ACHN (cell line): Measurements from ENCODE around the gene CBL.

Experiments
- DNase-seq: peaks from one replicate; pipeline ENCODE4 v3.0.0-alpha.2; 2015
- in situ Hi-C: cut with HindIII; loops from 2 replicates; pipeline ENCODE4 v1.10.0; 2017; ENCODE audit warnings: low sequenced_read_pairs, low pct_ligation_motif_present, low pct_unique_long_range_greater_than_20kb

The CBL gene

DNA sequence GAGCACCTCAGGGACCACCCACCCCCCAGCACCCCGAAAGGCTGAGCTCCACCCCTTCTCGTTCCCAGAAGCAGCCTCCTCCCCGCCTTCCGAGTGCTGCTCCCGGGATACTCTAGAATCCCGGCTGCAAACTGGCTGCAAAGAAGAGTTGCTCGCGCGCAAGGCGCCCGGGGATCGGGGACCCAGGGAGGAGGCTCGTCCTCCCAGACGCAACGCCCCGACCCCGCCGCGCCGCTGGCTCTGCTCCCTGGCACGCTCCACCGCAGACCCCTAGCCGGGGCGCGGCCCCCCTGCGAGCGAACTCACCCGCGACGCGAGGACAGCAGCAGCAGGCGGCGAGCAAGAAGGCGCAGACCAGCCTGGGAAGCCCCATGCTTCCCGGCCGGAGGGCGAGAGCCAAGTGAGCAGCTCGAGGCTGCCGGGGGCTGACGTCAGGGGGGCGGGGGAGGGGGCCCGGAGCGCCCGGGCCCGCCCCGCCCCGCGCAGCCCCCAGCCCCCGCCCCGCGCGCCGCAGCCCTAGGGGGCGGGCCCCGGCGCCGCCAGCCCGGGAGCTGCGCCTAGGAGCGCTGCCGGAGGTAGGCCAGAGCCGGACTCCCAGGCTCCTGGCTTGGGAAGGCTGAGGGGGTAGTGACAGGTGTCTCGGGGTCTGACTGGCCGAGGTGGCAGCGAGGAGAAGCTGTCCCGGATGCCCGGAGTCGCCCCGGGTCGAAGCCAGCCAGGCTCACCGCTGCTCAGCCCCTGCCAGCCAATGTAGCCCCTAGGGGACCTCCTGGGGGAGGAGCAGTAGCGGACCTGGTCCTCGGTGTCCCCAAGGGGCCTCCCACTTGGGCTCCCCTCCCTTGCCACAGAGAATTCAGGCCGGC is 110.8 kb downstream of the CBL start, which contains the start of gene MCAM:
MCAM (minus strand) TSS at position 402 of the 863 bp plus-strand sequence; CDS start at position 373, 29 bp downstream.
- DNase-seq, result peak; percentile 39
- in situ Hi-C loops, result no loop called here

DNA sequence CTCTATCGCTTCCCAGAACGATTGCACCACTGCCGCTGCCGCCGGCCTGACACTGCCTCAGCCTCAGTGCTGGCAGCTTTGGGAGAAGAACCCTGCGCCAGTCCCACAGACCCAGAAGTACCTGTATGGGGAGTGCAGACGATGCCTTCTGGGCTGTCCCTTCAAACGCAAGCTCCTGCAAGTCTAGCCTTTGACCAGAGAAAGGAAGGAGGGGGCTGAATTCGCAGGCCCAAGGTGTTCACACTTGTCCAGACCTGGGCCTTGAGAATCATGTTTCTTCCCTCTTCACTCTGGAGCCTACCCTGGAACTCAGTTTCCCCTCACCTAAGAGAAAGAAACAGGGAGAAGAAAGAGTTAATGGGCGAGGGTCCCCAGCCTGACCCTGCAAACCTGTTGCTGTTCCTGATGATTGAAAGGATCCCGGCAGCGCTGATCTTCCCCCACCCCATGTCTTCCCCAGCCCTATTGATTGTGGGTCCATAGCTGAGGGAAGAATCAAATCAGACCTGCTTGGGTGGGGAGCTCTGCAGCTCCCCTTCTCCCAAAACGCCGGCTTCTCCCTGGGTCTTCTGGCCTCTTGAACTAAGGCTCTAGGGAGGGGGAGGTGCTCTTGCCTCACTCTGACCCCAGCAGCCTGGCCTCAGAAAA is 111.6 kb downstream of the CBL start:
- in situ Hi-C loops, result no loop called here

DNA sequence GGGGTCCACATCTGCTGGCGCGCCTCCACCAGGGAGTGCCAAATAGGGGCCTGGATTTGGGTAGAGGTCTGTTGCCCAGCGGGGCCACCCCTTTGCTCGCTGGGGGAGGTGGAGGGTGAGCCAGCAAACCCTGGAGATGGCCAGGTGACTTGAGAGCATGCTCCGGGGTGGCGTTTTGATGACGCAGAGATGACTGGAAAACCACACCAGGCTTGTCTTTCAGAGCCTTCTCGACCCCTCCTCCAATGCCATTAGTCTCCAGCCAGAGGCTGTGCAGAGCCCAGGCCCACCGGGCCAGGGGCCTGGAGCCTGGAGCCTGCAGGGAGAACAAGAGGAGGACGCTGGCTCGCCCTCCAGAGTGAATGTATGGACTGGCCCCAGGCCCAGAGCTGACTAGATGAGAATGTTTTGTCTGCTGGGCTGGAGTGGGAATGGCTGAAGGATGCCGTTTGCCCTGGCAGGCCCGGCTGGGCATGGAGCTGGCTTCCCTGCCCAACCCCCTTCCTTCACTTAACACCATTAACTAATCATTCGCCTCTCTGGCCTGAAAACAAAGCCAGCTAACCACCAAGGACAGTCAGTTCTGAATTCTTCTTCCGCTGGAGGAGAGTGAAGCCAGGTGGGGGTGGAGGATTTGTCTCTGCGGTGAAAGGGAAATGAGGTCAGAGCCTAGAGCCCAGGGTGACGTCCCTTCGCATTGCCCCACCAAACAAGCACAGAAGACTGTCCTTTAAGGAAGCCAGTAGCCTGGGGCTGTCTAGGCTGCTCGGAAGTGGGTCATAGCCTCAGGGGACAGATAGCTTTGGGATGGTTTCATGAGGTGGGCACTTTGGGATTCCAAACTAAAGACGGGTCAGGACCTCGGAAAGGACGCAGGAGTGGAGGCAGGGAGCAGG is 112.3 kb downstream of the CBL start:
- in situ Hi-C loops, result no loop called here
- DNase-seq, result no peak

More for the DNA sequence above, 111.6 kb downstream of the CBL start:
- DNase-seq, result no peak

DNA sequence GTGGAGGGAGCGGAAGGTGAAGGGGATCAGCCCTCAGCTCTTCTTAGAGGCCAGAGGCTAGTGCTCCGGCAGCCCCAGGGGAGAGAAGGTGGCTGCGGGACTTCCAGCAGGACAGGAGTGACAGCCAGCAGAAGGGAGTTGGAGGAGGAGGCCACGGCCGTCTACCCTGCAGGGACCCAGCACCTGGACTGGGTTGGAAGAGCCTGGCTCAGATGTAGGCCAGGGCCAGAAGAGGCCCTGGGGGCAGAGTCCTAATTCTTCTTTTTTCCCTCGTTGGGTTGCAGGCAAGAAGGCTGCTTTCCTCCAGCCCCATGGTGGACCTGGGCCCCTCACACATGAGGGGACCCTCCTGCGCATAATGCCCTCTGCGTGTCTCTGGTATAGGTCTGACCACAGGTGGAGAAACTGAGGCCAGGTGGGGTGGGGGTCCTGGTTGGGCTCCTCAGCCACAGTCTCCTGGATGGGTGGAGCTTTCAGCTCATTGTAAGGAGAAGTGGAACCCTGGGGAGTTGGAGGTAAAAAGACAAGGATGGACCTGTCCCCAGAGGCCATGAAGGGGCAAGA is 113.1 kb downstream of the CBL start:
- no peak for DNase-seq
- in situ Hi-C loops, result no loop called here

DNA sequence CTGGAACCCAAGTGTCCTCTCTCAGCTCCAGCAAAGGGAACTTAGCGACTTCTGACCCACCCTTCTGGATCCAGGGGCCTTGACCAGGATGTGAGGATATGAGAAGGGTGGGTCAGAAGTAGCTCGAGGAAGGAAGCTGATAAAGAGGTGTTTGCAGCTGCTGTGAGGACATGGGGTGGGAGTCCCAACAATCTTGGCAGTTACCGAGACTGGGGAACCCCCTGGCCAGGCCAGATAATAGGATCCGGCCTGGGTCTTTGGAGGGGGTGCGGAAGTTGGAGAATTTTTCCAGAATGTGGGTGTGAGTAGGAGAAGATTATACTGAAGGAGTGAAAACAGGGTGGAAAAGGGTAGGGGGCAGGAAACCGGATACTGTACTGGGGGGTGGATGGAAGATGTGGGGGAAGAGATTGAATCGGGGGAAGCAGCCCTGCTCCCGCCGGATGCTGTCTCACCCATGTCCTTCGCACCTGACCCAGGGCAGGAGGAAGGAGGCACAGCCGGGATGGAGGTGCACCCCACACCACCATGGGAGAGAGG is 113.6 kb downstream of the CBL start:
- in situ Hi-C loops, result no loop called here
- DNase-seq, result no peak

DNA sequence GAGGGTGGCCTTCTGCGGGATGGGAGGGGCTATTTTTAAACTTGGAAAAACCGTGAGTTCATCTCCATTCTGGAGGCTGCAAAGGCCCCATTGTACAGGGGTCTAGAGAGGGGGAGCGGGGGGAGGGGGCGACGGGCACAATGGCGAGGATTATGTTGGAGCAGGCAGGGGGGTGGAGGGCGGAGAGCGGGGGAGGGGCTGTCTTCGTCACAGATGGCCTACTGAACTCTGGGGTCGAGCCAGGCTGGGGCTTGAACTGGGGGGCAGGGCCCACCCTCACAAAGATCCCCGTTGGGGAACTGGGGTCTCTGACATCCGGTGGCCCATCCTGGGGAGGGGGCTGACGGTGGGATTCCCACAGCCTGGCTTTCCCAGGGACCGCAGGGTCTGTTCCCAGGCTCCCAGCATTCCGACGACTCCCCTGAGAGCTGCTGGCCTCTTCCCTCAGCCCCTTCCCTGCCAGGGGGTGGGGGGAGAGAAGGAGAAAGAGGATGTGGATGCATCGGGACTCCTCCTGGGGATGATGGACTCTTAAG is 114.2 kb downstream of the CBL start:
- in situ Hi-C loops, result no loop called here
- no peak for DNase-seq

DNA sequence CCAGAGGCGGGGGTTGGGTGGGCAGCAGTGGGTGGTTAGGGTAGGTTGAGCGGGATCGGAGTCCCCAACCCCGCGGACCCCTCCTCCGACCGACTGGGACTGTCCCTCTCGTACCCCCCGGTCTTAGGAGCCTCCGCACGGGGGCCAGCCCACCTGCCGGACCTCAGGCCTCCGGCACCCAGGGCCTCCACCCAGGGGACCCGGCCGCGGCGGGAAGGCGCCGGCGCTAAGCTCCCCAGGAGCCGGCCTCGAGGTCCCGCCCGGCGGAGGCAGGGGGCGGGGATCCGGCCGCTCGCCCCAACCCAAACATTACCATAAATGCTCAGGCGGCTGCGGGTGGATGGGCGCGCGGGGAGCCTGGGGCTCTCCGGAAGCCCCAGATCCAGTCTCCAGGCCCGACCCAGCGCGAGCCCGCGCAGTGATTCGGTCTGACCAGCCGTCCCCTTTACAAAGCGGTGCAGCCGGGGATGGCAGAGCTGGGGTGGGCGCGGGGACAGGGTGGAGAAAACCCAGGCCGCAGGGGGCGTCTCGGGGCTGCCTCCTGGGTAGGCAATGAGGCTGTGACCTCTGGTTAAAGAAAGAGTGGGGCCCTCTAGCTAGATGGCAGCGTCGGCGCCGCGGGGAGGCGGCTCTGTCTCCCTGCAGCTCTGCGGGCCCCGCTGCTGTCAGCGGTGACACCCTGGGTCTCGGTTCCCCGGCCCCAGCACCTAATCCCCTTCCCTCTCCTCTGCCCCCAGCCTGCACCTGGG is 114.8 kb downstream of the CBL start:
- in situ Hi-C loops, result no loop called here

DNA sequence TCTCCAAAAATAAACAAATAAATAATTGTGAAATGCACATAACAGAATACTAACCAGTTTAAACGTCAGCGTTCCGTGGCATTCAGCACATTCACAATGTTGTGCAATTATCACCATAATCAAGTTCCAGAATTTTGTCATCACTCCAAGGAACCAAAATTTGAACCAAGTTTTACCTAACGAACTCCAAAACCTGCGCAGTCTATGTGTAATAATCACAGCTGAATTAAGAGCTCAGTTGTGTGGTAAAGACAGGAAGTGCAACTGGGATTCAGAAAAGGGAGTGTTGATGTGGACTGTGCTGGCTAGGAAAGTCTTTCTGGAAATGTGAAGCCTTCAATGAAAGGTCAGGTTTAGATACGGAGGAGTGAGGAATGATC is 116.2 kb downstream of the CBL start:
- in situ Hi-C loops, result no loop called here
- no peak for DNase-seq

More for the DNA sequence above, 114.8 kb downstream of the CBL start:
- peak; percentile 69 for DNase-seq

DNA sequence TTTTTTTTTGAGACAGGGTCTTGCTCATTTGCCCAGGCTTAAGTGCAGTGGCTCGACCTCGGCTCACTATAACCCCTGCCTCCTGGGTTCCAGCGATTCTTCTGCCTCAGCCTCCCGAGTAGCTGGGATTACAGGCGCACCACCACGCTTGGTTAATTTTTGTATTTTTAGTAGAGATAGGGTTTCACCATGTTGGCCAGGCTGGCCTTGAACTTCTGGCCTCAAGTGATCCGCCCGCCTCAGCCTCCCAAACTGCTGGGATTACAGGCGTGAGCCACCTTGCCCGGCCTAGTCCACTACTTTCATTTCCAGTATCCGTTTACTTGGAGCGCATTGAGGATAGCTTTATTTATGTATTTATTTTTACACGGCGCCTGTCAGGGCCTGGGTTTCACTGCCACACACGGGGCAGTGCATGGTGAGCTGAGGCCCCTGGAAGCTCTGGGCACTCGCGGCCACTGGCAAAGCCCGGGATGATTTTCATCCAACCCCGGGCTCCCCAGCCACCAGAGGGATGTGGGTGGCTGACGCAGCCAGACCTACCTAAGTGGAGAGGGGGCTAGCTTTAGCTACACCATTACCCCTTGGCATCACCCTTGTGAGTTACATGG is 116.9 kb downstream of the CBL start:
- in situ Hi-C loops, result no loop called here

DNA sequence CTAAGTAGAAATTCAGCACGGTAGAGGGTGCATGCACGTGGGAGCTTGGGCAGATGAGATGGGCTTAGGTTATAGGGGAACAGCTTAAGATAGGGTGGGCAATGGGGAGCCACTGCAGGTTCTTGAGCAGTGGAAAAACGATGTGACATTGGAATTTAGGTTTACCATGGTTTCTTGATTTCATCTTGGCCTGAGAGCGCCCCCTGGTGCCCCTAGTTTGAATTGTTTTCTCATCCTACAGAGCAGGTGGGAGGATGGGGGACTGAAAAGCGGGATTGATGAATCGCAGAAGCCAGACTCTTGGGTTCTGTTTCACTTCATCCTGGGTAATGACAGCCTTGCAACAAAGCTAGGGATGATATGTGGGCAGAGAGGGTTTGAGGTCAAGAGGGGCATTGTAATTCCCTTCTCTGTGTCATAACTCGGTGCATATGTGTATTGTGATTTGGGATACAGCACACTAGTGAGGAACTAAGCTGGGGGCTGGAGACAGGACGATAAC is 117.4 kb downstream of the CBL start:
- in situ Hi-C loops, result no loop called here
- peak; percentile 71 for DNase-seq

More for the DNA sequence above, 116.9 kb downstream of the CBL start:
- DNase-seq, result no peak

DNA sequence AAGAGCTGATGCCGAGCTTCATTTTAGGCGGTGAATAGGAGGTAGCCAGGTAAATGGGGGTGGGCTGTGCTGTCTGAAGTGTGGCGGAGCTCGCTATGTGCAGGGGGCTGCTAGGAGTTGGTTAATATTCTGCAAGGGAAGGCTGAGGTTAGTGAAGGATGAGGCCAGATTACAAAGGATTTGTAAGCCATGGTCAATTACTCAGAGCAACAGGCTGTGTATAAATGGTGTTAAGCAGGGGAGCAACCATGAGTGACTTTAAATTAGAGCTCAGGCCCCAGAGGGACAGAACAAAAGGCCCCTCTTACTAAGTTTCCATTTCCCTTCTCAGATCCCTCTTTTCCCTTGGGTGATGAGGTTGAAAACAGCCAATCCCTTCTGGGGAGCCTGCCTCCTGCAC is 118.0 kb downstream of the CBL start:
- DNase-seq, result no peak
- in situ Hi-C loops, result no loop called here

DNA sequence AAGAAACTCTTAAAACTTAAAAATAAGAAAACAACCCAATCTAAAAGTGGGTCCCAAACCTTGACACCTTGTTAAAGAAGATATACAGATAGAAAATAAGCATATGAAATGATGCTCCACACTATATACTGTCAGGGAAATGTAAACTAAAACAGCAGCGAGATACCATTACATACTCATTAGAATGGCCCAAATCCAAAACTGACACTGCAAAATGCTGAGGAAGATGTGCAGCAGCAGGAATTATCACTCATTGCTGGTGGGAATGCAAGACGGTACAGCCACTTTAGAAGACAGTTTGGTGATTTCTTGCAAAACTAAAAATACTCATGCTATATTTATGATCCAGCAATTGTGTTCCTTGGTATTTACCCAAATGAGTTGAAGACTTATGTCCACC is 123.2 kb downstream of the CBL start:
- in situ Hi-C loops, result no loop called here
- DNase-seq, result no peak

DNA sequence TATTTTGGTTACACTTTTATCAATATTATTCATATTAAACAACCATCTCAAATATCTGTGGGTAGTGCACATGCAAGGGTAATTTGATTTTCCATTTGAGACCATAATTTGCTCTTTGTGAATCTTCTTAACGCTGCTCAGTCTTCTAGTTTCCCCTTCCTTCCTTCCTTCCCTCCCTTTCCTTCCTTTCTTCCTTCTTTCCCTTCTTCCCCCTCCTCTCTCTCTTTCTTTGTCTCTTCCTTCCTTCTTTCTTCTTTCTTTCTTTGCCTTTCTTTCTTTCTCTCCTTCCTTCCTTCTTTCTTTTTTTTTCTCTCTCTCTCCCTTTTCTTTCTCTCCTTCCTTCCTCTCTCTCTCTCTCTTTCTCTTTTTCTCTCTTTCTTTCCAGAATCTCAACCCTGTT is 124.1 kb downstream of the CBL start:
- in situ Hi-C loops, result no loop called here
- no peak for DNase-seq

DNA sequence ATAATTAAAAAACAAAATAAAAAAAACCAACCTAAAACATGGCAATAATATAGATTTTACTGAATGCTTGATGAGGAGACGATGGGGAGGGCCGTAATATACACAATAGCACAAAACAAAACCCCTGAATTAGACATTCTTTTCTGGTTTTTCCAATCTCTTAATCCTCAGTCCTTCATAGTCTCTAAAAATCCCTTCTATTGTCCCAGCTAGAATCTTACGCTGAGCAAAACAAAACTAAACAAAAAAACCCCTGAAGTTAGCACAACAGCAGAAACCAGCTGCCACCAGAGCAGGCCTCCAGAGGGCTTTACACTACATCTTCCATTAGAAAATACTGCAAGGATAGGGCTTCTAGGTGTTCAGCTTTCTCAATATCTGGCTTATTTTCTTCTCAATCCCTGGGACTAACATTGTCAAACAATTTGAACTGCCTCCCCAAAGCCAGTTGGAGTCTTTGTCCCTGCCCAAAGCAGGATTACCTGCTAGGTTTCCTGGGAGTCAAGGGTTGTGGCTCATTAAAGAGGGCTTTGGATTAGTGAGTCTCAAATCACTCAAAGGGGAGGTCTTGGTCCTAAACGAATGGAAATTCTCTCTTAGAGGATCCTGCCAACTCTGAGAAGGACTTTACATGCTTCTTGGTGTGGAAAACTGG is 126.1 kb downstream of the CBL start:
- in situ Hi-C loops, result no loop called here

DNA sequence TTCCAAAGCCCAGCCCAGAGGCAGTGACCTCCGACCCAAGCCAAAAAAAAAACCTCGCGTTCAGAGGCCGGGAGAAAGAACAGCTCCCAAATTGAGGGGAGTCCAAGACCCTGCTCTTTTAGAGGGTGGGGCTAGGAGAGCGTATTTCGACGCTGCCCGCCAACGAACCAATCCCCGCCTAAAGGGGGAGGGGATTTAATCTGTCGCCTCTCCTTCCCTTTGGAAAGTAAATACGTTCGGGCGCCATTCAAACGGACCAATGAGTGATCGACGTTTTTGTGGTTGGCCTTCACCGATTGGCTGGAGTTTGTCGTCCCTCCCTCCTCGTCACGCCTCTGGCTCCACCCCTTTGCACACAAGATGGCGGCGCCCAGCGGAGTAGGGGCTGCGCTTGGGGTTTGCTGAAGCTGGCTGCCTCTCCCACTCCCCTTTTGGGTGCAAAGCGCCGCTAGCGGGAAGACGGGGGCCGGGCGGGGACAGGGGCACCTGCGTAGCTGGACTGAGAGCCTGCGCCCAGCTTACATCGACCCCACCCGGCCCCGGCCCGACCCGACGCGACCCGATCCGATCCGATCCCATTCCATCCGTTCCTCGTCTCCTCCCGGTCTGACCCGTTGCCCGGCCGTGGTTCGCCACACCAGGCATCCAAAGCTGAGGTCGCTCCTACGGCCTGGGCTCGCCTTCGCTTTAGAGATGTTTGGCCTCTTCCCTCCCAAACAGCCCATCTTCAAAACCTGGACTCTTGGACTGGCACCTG is 128.2 kb downstream of the CBL start, which contains the start of gene RNF26:
RNF26 (plus strand) TSS at position 354 of the 757 bp plus-strand sequence. CDS start 596 bp downstream, outside the sequence.
- in situ Hi-C loops, result no loop called here
- DNase-seq, result peak; percentile 97

More for the DNA sequence above, 126.1 kb downstream of the CBL start:
- DNase-seq, result no peak
